GM23248 (cell line): Measurements from ENCODE around the gene KCNH3.

Source experiments
- EZH2 ChIP-seq: fragments of 200-600 bp; sonication (generic); IDR thresholded peaks from 2 replicates; pipeline ENCODE4 v1.6.1; 2018; ENCODE audit warnings: antibody characterized with exemption, mild to moderate bottlenecking; ENCODE audit not compliant: insufficient read depth, poor library complexity, severe bottlenecking
- EZH2phosphoT487 ChIP-seq: fragments of 200-600 bp; sonication (generic); IDR thresholded peaks from 2 replicates; pipeline ENCODE4 v1.6.1; 2018; ENCODE audit warnings: antibody characterized with exemption, moderate library complexity, mild to moderate bottlenecking, low read depth; ENCODE audit not compliant: insufficient read depth

DNA sequence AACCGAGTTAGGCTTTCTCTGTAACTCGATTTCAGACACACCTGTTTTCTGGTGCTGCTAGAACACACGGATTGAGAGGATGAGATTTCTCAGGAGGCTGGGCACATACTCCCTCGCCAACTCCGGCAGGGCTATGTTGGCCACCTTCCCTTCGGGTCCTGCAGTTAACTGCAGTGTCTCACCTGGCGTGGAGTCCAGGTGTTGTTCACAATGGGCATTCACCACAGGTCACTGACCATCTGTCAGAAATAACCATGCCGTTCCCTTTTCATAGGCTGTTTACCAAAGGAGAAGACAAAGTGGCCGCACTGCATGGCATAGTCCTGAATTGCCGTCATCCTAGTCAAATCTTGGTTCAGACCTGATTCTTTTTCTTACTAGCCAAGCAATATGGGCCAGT, 5.5 kb upstream of the KCNH3 start:
- TF ChIP-seq EZH2phosphoT487, result no peak
- TF ChIP-seq EZH2, result no peak
